Lower leg skin (tissue), 3 donors: Measurements from ENCODE around the gene SEMA3A.

Experiments used
- CTCF ChIP-seq, 3 donors: fragments of 450-650 bp; IDR thresholded peaks; one replicate each; pipeline ENCODE4 v1.5.1; 2016; ENCODE audit warnings: antibody characterized with exemption in 3 of 3, mild to moderate bottlenecking in 3 of 3, moderate library complexity in 2 of 3
- POLR2A ChIP-seq, 2 donors: fragments of 450-650 bp; IDR thresholded peaks; one replicate each; pipeline ENCODE4 v1.6.1; 2016 to 2017; ENCODE audit warnings: antibody characterized with exemption in 2 of 2, mild to moderate bottlenecking in 1 of 2, moderate library complexity in 1 of 2

- TF ChIP-seq CTCF (IDR thresholded peaks at IDR 0.05) (no peak), POLR2A (IDR thresholded peaks at IDR 0.05) (no peak)
Observed at GRCh38 chr7:83952236-83952635, 242.4 kb downstream of the SEMA3A start.
